Suprapubic skin (tissue), 4 donors: Measurements from ENCODE around the gene CCDC85B. TPM values are rescaled to one million over a fixed set of nuclear protein-coding genes. Genes with fewer than 3 reads are reported as not detected.

ENCODE experiments used
- DNase-seq, 2 donors: peaks; one replicate each; pipeline ENCODE4 v3.0.0-alpha.2; 2019; ENCODE audit warnings: low spot score in 2 of 2
- H3K27ac ChIP-seq: fragments of 200-600 bp; sonication (generic); one replicate; pipeline ENCODE4 v1.5.1; 2019
- H3K27me3 ChIP-seq: fragments of 200-600 bp; sonication (generic); one replicate; pipeline ENCODE4 v1.5.1; 2019
- H3K36me3 ChIP-seq: fragments of 200-600 bp; sonication (generic); one replicate; pipeline ENCODE4 v1.5.1; 2019
- H3K4me1 ChIP-seq: fragments of 200-600 bp; sonication (generic); one replicate; pipeline ENCODE4 v1.5.1; 2019
- H3K4me3 ChIP-seq: fragments of 200-600 bp; sonication (generic); one replicate; pipeline ENCODE4 v1.5.1; 2019; ENCODE audit warnings: mild to moderate bottlenecking
- H3K9me3 ChIP-seq: fragments of 200-600 bp; sonication (generic); one replicate; pipeline ENCODE4 v1.5.1; 2019
- EP300 ChIP-seq: sonication (generic); formaldehyde crosslinking; IDR thresholded peaks from one replicate; pipeline ENCODE4 v1.6.1; 2017; ENCODE audit warnings: antibody characterized with exemption
- POLR2A ChIP-seq, 2 donors: fragments of 450-650 bp; IDR thresholded peaks; one replicate each; pipeline ENCODE4 v1.6.1; 2017; ENCODE audit warnings: antibody characterized with exemption in 2 of 2, mild to moderate bottlenecking in 2 of 2, moderate library complexity in 2 of 2
- POLR2AphosphoS5 ChIP-seq, 3 donors: sonication (generic); formaldehyde crosslinking; IDR thresholded peaks; one replicate each; pipeline ENCODE4 v1.6.1; 2017; ENCODE audit warnings: antibody characterized with exemption in 3 of 3
- WGBS: methylation state at CpG from one replicate; pipeline ENCODE4 v1.1.5; 2018; 5-methylcytosine and 5-hydroxymethylcytosine counted together
- total RNA-seq, 4 donors: library from RNA; depleted of rRNA; stranded (reverse); fragments of >200 nt; gene quantifications; one replicate each; pipeline ENCODE4 v1.1.0, GENCODE V29; 2016
- TF ChIP-seq, protein P1 (sequence below), 2 donors: fragments of 200-600 bp in 1 of 2; fragments of 450-650 bp in 1 of 2; sonication (generic) in 1 of 2; IDR thresholded peaks; one replicate each; pipeline ENCODE4 v1.5.1; 2016 to 2019; ENCODE audit warnings: antibody characterized with exemption in 2 of 2, mild to moderate bottlenecking in 1 of 2, moderate library complexity in 1 of 2

The CCDC85B gene
- total RNA-seq, 4 donors from 2014 or later, result 16.0 to 35.8 (median 28.0) TPM

DNA sequence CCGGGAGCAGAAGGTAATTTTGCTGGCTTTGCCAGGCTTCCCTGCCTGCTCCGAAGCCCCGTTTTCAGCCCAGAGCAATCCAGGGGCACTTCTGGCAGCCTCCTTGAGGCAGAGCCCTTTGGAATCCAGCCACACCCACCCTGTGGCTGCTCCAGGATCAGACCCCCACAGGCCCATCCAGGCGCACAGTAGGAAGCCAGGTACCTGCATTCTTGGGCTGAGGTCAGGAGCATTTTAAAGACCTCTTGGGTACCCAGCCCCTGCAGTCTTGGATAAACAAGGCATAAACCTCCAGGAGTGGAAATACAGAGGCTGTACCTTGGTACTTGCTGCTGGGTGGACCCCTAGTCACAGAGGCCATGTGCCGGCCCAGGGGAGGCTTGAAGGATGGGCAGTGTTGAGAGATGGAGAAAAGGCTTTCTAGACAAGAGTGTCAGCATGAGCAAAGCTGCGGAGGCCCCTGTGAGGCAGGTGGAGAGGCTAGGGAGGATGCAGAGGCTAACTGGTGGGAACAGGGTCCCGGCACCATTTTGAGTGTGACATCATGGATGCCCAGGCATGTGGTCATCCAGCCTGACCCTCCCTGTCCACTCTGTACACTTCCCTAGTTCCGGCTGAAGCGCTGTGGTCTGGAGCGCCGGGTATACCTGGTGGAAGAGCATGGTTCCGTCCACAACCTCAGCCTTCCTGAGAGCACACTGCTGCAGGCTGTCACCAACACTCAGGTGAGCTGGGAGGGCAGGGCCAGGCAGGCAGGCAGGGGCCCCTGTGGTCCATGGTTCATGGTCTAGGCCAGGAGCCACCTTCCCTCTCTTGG lies 26.4 kb upstream of the CCDC85B start:
- Histone ChIP-seq H3K27me3 (no peaks in the 10 kb centered on the region), H3K36me3 (peaks cover 58% of the 10 kb centered on the region), H3K4me3 (no peak overlapping the region), H3K9me3 (no peaks in the 10 kb centered on the region), H3K4me1 (peaks cover 33% of the 10 kb centered on the region), H3K27ac (no peak overlapping the region)
- 94% methylated on average over 8 of the region's 12 CpGs for WGBS
- DNase-seq, result no peak
- TF ChIP-seq EP300, result no peak
- TF ChIP-seq, protein P1, sequence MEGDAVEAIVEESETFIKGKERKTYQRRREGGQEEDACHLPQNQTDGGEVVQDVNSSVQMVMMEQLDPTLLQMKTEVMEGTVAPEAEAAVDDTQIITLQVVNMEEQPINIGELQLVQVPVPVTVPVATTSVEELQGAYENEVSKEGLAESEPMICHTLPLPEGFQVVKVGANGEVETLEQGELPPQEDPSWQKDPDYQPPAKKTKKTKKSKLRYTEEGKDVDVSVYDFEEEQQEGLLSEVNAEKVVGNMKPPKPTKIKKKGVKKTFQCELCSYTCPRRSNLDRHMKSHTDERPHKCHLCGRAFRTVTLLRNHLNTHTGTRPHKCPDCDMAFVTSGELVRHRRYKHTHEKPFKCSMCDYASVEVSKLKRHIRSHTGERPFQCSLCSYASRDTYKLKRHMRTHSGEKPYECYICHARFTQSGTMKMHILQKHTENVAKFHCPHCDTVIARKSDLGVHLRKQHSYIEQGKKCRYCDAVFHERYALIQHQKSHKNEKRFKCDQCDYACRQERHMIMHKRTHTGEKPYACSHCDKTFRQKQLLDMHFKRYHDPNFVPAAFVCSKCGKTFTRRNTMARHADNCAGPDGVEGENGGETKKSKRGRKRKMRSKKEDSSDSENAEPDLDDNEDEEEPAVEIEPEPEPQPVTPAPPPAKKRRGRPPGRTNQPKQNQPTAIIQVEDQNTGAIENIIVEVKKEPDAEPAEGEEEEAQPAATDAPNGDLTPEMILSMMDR (IDR thresholded peaks at IDR 0.05), result no peak
- no peak for TF ChIP-seq POLR2AphosphoS5 (IDR thresholded peaks at IDR 0.05)
- TF ChIP-seq POLR2A (IDR thresholded peaks at IDR 0.05), result no peak

DNA sequence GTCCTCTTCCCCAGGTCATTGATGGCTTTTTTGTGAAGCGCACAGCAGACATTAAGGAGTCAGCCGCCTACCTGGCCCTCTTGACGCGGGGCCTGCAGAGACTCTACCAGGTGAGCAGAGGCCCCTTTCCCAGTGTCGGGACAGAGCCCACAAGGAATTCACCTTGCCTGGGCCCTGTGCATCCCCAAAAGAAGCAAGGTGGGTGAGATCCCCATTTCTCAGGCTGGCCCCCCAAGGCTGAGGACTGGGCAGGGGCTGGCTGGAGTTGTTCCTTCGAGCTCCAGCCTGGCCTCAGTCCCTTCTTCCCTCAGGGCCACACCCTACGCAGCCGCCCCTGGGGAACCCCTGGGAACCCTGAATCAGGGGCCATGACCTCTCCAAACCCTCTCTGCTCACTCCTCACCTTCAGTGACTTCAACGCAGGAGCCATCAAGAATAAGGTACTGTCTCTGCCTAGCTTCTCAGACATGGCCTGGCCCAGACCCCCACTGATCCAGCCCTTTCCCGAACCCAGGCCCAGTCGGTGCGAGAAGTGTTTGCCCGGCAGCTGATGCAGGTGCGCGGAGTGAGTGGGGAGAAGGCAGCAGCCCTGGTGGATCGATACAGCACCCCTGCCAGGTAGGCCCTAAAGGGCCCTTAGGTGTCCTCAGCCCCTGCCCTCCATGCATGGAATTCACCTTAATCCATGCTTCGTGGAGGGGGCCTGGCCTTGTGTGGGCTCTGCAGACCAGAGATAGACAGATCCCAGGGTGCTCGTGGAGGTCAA lies 25.6 kb upstream of the CCDC85B start:
- no peak overlapping the region for H3K4me3 ChIP-seq
- H3K27me3 ChIP-seq, result no peaks in the 10 kb centered on the region
- no peak for DNase-seq
- H3K9me3 ChIP-seq, result no peaks in the 10 kb centered on the region
- H3K36me3 ChIP-seq, result peaks cover 58% of the 10 kb centered on the region
- no peak overlapping the region for H3K27ac ChIP-seq
- peaks cover 27% of the 10 kb centered on the region for H3K4me1 ChIP-seq
- 84% methylated on average over 12 of the region's 18 CpGs for WGBS
- TF ChIP-seq EP300, result no peak
- no peak for TF ChIP-seq POLR2AphosphoS5 (IDR thresholded peaks at IDR 0.05)
- TF ChIP-seq, protein P1 (IDR thresholded peaks at IDR 0.05), result no peak
- TF ChIP-seq POLR2A (IDR thresholded peaks at IDR 0.05), result no peak

DNA sequence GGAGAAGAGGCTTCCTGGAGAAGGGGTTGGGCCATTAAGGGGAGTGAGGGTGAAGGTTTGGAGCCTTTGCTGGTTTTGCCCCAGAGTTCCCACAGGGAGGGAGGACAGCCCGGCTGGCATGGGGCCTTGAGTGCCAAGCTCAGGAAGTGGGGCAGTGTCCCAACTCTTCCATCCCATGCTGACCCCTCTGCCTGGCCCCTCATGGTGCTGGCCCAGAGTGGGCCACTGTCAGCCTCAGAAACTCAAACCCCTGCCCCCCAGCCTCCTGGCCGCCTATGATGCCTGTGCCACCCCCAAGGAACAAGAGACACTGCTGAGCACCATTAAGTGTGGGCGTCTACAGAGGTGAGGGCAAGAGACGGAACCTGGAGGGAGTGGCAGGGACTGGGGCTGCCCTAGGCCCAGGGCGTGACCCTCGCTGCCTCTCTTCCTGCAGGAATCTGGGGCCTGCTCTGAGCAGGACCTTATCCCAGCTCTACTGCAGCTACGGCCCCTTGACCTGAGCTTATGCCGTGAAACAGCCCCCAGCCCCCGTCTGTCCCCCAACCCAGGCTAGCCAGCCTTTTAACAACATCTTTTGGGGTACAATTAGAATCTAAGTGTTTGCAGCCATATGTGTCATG lies 24.8 kb upstream of the CCDC85B start:
- Histone ChIP-seq H3K27me3 (no peaks in the 10 kb centered on the region), H3K4me1 (peaks cover 31% of the 10 kb centered on the region), H3K9me3 (no peaks in the 10 kb centered on the region), H3K4me3 (no peak overlapping the region), H3K27ac (no peak overlapping the region), H3K36me3 (peaks cover 58% of the 10 kb centered on the region)
- DNase-seq, result no peak
- TF ChIP-seq EP300 (no peak), POLR2AphosphoS5 (IDR thresholded peaks at IDR 0.05) (no peak), POLR2A (IDR thresholded peaks at IDR 0.05) (no peak)
- TF ChIP-seq, protein P1 (IDR thresholded peaks at IDR 0.05), result no peak
- WGBS, result 82% methylated on average over 3 of the region's 9 CpGs

DNA sequence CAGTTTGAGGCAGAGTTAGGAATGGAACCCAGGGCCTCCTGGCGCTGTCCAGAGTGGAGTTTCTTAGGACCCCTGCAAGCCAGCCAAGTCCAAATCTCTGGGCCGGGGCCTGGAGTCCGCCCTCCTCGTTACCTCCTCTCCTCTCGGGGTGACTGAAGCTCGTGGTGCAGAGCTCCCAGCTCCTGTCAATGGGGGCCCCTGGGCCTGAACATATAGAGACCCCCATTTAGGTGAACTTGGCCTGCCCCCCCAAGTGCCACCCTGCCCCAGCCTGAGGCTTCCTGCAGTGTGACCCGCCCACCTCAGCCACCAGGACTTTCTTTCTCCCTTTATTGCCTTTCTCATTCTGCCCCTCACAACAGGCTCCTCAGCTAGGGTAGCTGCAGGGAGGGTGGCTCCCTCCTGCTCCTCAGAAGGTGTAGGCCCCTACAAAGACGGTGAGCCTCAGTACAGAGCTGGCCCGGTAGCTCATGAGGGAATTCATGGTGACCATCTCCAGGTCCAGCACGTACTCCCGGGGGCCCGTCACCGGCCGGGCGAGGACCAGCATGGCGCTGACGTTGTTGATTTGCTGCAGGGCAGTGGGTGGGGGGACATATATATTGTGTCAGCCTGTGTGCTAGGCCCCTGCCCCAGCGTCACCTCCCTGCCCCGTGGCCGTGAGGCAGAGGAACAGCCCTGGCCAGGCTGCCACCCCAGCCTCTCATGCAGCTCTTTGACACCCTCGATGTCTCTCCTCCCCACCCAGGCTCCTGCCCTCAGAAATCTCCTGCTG lies 23.8 kb upstream of the CCDC85B start:
- DNase-seq, result no peak
- TF ChIP-seq EP300, result no peak
- no peak for TF ChIP-seq POLR2A (IDR thresholded peaks at IDR 0.05)
- TF ChIP-seq, protein P1 (IDR thresholded peaks at IDR 0.05), result no peak
- TF ChIP-seq POLR2AphosphoS5 (IDR thresholded peaks at IDR 0.05), result no peak
- Histone ChIP-seq H3K4me1 (peaks cover 30% of the 10 kb centered on the region), H3K9me3 (no peaks in the 10 kb centered on the region), H3K27me3 (no peaks in the 10 kb centered on the region), H3K27ac (no peak overlapping the region), H3K4me3 (no peak overlapping the region), H3K36me3 (peaks cover 58% of the 10 kb centered on the region)
- WGBS, result 83% methylated on average over 10 of the region's 21 CpGs
